Caki2 (cell line): ENCODE results near the gene ZNF143. TPM values are rescaled to one million over a fixed set of nuclear protein-coding genes. Genes with fewer than 3 reads are reported as not detected.
"Not testable (repeated sequence)": the region's sequence is repeated elsewhere in the genome, so short reads cannot be mapped to it uniquely, and the experiment has no call there.

Experiments used
- DNase-seq: peaks from one replicate; pipeline ENCODE4 v3.0.0-alpha.2; 2015; ENCODE audit warnings: low read depth
- in situ Hi-C: cut with HindIII; loops from 2 replicates; pipeline ENCODE4 v1.10.0; 2016; ENCODE audit warnings: low sequenced_read_pairs, low pct_unique_long_range_greater_than_20kb, mixed read lengths
- total RNA-seq: library from RNA; depleted of rRNA; stranded (reverse); fragments of >200 nt; shearing (Covaris generic); gene quantifications from 2 replicates; pipeline ENCODE4 v1.2.3, GENCODE V29; 2014; ENCODE audit warnings: low replicate concordance

The ZNF143 gene
- total RNA-seq, 1 experiment from 2014 or later: 15.2 TPM

GRCh38 chr11:9493492-9493891 lies 32.7 kb downstream of the ZNF143 start:
- no peak for DNase-seq
- in situ Hi-C loops: no loop called here

GRCh38 chr11:9494316-9494715 lies 33.5 kb downstream of the ZNF143 start:
- in situ Hi-C loops: no loop called here
- DNase-seq: no peak

GRCh38 chr11:9495803-9496514 lies 35.1 kb downstream of the ZNF143 start:
- DNase-seq: no peak
- in situ Hi-C loops: no loop called here

- DNase-seq: no peak
- in situ Hi-C loops: no loop called here
Measured at GRCh38 chr11:9498457-9499078, 37.8 kb downstream of the ZNF143 start.

GRCh38 chr11:9506489-9507276 lies 45.9 kb downstream of the ZNF143 start:
- DNase-seq: peak; percentile 65
- in situ Hi-C loops: no loop called here

GRCh38 chr11:9507277-9507580 lies 46.4 kb downstream of the ZNF143 start:
- no peak for DNase-seq
- in situ Hi-C loops: no loop called here

- DNase-seq: no peak
- in situ Hi-C loops: no loop called here
Measured at GRCh38 chr11:9509041-9509440, 48.2 kb downstream of the ZNF143 start.

GRCh38 chr11:9512370-9513019 lies 51.7 kb downstream of the ZNF143 start:
- DNase-seq: no peak
- in situ Hi-C loops: no loop called here

GRCh38 chr11:9514576-9514975 lies 53.8 kb downstream of the ZNF143 start:
- DNase-seq, in situ Hi-C loops: not testable (repeated sequence)

- peak; percentile 48 for DNase-seq
- in situ Hi-C loops: no loop called here
Measured at GRCh38 chr11:9516113-9516512, 55.3 kb downstream of the ZNF143 start.

- no peak for DNase-seq
- in situ Hi-C loops: no loop called here
Measured at GRCh38 chr11:9518835-9519410, 58.1 kb downstream of the ZNF143 start.

GRCh38 chr11:9524001-9524400 lies 63.2 kb downstream of the ZNF143 start:
- no peak for DNase-seq
- in situ Hi-C loops: no loop called here

- in situ Hi-C loops: no loop called here
- peak; percentile 45 for DNase-seq
Measured at GRCh38 chr11:9525116-9525515, 64.3 kb downstream of the ZNF143 start.

- no peak for DNase-seq
- in situ Hi-C loops: no loop called here
Measured at GRCh38 chr11:9527481-9528135, 66.8 kb downstream of the ZNF143 start.

GRCh38 chr11:9528136-9528501 lies 67.3 kb downstream of the ZNF143 start:
- DNase-seq: no peak
- in situ Hi-C loops: no loop called here

- DNase-seq: no peak
- in situ Hi-C loops: no loop called here
Measured at GRCh38 chr11:9528573-9529333, 67.9 kb downstream of the ZNF143 start.

- in situ Hi-C loops: no loop called here
- DNase-seq: no peak
Measured at GRCh38 chr11:9529334-9529650, 68.5 kb downstream of the ZNF143 start.
